Frontal cortex (tissue), 4 donors: ENCODE data around the gene LYST. TPM values are rescaled to one million over a fixed set of nuclear protein-coding genes. Genes with fewer than 3 reads are reported as not detected.
"Not testable (repeated sequence)": the region's sequence is repeated elsewhere in the genome, so short reads cannot be mapped to it uniquely, and the experiment has no call there.

ENCODE experiments used
- DNase-seq, 2 donors: peaks; one replicate each; pipeline ENCODE4 v3.0.0; 2012; ENCODE audit warnings: low spot score in 2 of 2
- FAIRE-seq: peaks from 2 replicates; lab custom pipeline; 2012; peaks lifted over from hg19 to GRCh38; lab: Jason Lieb, UNC
- total RNA-seq: library from RNA; depleted of rRNA; stranded (reverse); fragments of >200 nt; gene quantifications from one replicate; pipeline ENCODE4 v1.2.3, GENCODE V29; 2014
- donor health status: control.
- donor health status: control.
- donor health status: control.

The LYST gene
- total RNA-seq, 1 donor from 2014 or later = 66.0 TPM

DNA sequence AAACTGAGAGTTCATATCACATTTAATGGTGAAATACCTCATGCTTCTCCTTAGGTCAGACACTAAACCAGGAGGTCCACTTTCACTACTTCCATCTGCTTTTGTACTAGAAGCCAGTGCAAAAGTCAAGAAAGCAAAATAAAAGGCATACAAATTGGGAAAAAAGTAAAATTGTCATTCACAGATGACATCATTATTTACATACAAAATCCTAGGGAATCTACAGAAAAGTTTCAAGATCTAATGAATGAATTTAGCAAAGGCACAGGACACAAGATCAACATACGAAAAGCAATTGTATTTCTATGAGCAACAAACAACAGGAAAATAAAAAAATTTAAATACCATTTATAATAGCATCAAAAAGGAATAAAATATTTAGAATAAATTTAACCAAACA is 41.5 kb downstream of the LYST start:
- DNase-seq (no peak), FAIRE-seq (no peak)

DNA sequence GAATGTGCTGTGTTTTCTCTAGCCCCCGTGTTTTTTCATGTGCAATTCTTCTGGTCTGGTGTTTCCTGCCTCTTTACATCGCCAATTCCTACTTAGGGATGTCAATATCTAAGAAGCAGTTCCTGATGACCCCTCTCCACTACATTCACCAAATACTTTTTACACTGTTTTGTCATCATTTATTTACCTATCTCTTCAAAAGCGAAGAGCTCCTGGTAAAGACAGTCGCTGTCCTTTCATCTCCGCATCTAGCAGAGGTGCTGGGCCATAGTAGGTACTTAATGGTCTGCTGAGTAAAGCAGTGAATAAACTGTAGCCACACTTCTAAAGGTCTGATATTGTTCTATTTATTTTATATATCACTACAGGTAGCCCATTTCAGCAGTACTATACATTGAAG is 43.0 kb downstream of the LYST start:
- no peak for FAIRE-seq
- no peak for DNase-seq

DNA sequence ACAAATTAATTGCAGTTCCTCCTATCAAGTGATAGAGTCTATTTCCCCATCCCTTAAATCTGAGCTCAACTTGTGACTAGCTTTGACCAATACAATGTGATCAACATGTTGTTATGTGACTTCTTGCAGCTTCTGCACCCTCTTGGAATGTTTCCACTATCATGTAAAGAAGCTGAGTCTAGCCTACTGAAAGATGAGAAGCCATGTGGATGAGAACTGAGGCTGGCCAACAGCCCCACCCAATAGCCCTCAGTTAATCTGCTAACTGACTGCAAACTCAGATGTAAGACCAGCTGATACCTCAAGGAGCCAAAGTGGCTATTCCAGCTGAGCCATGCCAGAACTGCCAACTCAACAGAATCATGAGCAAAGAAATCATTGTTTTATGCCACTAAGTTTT is 44.0 kb downstream of the LYST start:
- DNase-seq (no peak), FAIRE-seq (no peak)

DNA sequence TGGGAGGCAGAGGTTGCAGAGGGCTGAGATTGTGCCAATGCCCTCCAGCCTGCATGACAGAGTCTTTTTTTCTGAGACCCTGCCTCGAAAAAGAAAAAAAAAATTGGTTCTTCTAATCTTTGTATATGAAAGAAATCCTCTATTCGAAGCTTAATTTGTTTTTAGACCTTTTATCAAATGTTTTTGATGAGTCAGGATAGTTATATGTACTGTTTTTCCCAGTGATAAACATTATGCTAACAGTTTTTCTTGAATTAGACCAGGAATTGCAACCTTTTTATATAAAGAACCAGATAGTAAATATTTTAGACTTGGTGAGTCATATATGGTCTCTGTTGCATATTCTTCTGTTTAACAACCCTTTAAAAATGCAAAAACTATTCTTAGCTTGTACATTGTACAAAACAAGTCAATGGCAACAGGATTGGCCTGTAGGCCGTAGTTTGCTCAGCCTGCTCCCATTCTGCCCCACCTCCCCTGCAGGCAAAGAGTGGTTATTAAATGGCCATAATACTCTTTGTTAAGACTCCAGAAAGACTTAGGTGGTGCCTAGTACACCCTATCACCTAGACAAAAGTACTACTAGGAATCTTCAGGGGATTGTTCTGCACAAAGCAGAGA is 45.2 kb downstream of the LYST start:
- FAIRE-seq = no peak

DNA sequence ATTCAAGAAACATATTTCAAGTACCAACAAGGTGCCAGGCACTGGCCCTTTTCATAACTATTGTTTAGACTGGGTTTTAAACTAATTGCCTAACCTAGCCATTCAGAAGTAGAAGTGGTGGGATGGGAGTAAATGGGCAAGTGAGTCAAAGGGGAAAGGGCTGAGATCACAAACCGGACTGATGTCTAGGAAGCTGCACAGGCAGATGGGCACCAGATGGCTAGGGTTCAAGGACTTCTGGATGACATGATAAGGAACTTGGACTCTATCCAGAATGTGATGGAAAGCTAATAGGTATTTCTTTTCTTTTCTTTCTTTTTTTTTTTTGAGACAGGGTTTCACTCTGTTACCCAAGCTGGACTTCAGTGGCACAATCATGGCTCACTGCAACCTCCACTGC is 46.6 kb downstream of the LYST start:
- DNase-seq (no peak), FAIRE-seq (no peak)

More for the DNA sequence above, 45.2 kb downstream of the LYST start:
- DNase-seq = no peak

DNA sequence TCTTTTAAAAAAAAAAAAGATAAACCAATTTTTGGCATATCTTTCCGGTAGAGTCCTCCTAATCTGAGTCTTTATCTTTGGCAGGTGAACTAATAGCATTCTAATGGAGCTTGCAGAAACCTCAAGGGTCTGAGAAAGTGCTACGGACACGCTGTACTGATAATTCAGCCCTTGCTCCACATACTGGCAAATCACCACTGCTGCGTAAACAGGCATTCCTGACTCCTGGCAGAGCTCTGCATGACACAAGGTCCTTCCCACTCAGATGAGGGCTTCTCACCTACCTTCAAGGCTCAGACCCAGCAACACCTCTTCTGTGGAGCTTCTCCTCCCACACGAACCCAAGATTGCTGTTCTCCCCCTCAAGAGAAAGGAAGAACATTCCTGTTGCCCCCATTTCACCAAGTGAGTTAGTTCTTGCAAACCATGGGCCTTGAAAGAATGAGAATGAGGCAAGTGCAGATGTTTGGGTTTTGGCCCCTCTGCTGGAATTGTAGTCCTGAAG is 48.0 kb downstream of the LYST start:
- FAIRE-seq (no peak), DNase-seq (no peak)

DNA sequence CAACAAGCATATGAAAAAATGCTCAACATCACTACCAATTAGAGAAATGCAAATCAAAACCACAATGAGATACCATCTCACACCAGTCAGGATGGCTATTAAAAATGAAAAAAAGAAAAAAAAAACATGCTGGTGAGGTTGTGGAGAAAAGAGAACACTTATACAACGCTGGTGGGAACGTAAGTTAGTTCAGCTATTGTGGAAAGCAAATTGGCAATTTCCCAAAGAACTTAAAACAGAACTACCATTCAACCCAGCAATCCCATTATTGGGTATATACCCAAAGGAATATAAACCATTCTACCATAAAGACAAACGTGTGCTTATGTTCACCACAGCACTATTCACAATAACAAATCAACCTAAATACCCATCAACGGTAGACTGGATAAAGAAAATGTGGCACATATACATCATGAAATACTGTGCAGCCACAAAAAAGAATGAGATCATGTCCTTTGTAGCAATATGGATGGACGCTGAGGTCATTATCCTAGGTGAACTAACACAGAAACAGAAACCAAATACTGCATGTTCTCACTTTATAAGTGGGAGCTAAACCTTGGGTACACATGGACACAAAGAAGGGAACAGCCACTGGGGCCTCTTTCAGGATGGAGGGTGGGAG is 49.5 kb downstream of the LYST start:
- FAIRE-seq (no peak), DNase-seq (no peak)

DNA sequence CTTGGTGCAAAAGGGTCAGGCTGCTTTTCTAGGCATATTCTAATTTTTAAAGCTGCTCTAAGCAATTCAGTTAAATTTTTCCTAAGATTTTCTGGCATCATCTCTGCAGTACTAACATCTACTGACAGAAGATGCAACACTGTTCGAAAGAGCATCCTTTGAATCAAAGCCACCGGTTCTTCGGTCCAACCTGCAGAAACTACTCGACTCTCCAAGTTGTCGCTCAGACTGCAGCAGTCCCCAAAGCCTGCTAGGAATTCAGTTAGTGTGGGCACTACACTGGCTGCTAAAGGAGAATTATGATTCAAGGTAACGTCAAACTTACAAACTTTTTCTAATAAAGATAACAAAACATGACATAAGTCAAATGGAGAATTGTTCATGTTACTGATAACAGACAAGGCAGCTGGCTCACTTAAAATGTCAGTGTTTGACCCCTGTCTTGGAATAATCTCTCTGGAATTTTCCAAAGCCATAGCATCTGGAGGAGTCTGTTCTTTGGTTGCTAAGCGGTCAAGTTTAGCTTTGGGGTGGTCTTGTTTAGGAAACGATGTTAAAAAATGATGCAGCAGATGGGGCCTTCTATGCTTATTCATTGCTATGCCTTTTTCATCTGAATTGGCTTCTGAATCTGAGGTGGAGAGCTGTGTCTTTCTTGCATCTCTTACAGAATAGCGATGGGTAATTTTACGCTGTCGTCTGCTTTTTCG is 56.9 kb downstream of the LYST start:
- no peak for FAIRE-seq
- DNase-seq = no peak

DNA sequence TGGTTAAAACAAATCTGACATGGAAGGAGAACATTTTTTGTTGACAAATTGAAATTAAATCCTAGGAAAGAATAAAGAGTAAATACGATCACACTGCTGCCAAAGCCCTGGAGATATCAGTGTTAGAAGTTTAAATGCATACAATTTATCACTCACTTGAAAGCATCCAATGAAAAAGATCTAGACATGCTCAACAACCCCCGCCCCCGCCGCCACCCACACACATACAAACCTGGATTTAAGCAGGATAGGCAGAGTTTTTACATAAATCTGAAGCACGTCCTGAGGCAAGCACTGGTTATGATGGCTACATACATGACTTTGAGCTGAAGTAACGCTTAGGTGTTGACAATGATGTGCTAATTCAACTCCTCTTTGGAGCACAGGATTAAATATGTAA is 58.5 kb downstream of the LYST start:
- no peak for DNase-seq
- FAIRE-seq = no peak

DNA sequence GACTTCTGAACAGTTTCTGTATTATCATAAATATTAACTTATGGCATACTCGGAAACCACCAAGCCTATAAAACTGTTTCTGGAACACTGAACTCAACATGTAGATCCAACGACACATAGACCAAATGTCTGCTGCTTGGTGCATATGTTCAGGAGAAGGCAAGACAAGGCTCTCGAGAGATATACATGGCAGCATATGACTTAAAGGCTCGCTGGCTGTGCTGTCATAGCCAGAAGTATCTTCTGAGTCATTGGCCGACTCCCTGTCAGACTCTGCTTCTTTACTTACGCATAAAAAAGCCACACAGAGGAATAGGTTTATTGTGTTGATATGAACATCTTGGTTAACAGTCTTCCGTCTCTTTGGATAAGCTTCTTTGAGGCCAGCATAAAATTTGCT is 60.6 kb downstream of the LYST start:
- no peak for FAIRE-seq
- no peak for DNase-seq

DNA sequence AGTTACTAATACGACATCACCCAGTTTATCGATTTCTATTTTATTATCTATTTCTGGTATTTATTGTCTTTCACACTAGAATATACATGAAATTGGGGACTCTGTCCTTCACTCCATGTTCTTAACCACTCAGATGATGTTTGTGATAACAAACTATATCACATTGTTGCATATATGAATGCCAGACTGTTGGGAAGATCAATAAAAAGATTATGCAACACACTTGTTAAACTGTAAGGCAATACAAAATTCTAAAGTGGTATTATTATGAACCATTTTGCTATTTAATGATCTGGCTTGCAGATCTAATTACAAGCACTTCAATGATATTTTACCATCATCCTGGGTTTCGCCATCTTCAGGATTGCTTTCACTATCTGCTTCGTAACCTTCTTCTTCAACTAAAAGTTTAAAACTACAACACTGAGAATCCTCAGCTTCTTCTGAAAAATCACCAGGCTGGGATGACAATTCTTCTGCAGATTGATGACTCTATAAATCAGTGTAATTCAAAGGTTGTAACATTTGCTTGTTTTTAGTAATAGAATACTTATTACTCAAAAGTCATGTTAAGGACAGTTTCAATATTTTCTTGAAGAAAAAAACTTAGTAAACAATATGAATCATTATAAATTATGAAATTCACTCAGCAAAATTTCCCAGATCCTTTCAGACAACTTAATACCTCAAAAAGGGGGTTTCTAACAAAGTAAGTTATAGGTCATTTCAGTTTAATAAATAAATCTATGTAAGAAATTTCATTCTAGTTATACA is 63.9 kb downstream of the LYST start:
- FAIRE-seq (no peak), DNase-seq (no peak)

DNA sequence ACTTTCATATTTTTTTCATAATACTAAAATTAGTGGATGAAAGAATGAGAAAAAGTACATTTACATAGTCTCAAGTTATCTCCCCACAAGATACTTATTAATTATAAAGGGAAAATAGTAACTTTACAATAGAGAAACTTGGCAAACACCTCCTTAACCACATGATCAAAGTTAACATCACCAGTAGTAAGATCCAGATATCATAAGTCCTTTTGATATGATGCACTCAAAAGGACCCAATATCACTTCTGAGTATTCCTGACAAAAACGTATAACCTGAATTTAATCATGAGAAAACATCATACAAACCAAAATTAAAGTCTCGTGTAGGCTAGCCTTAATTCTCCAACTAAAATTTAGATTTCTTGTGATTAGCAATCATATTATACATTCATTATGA is 67.4 kb downstream of the LYST start:
- no peak for FAIRE-seq
- no peak for DNase-seq

DNA sequence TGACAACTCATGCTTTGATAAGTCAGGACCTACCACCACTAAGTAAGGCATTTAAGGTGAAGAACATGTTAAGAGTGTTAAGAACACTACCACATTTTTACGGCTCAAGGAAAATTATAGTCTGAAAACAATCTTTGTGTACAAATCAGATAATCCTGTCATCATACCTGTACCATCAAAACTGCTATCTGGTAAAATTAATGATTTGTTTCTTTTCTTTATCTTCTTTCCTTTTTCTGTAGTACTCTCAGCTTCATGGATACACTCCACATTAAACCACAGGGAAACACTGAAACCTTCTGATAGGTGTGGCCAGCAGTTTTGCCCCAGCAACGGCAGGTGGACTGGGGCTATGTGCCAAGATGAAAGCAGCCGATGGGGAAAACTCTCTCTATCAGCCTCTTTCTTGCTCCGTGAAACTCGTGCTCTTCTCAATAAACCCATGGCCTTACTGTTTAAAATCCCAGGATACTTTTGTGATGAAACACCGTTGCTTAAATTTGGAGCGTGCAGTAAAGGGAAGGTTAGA is 75.1 kb downstream of the LYST start:
- no peak for FAIRE-seq
- no peak for DNase-seq

DNA sequence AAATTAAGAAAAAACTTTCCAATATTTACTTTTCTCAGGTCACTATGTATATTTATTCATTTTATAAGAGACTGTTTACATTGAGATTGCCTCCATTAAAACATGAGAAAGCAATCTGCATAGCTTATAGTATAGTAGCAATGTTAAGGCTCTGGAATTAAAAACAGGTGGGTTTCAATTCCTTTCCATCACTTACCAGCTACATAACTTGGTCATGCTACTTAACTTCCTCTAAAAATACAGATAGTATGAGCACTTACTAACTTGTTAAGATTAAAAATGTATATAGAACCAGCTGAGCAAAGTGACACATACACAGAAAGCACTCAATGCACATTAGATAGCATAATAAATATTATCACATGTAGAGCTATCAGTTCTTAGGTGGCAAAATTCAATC is 76.6 kb downstream of the LYST start:
- DNase-seq (no peak), FAIRE-seq (no peak)

DNA sequence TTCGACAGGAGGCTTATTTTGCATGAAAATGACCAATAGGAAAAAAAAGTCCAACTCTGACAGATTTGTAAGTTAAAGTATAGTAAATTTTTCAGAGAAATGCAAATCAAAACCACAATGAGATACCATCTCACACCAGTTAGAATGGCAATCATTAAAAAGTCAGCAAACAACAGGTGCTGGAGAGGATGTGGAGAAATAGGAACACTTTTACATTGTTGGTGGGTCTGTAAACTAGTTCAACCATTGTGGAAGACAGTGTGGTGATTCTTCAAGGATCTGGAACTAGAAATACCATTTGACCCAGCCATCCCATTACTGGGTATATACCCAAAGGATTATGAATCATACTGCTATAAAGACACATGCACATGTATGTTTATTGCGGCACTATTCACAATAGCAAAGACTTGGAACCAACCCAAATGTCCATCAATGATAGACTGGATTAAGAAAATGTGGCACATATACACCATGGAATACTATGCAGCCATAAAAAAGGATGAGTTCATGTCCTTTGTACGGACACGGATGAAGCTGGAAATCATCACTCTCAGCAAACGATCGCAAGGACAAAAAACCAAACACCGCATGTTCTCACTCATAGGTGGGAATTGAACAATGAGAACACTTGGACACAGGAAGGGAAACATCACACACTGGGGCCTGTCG is 80.3 kb downstream of the LYST start:
- DNase-seq, FAIRE-seq: not testable (repeated sequence)

DNA sequence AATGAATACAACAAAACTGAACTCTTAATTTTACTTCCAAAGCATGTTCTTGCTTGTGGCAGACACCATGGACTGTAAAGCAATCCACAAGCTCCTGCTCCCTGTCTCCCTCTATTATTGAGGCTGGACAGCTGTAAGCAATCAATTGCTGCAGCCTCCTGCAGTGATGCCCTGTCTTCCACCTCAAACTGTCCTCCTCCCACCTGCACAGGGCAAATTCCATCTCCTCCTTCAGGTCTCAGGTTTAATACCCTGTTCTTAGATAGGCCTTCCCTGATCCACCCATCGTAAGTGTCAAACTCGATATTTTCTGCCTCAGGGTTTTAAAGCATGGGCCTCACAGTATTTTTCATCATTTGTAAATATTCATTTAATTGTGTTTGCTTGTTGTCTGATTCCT is 81.8 kb downstream of the LYST start:
- DNase-seq = no peak
- FAIRE-seq = no peak

DNA sequence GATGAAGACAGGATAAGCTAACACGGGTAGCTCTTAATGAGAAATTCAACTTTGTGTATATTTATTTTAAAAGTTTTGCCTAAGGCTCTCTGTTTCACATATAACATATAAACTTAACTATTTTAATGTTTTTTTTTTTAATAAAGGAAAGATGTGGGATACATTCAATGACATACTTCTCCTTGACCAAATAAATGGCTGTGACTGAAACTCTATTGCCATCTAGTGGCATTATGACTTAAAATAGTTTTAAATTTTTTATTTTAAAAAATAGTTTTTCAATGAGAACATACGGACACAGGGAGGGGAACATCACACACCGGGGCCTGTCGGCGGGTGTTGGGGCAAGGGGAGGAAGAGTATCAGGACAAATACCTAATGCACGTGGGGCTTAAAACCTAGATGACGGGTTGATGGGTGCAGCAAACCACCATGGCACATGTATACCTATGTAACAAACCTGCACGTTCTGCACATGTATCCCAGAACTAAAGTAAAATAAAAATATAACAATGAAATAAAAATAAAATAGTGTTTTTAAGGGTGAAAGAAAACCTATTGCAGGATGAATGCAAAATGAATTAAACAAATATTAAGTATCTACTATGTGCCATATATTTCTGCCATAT is 83.4 kb downstream of the LYST start:
- peak in 1 of 2 donors; percentile 2 for DNase-seq

DNA sequence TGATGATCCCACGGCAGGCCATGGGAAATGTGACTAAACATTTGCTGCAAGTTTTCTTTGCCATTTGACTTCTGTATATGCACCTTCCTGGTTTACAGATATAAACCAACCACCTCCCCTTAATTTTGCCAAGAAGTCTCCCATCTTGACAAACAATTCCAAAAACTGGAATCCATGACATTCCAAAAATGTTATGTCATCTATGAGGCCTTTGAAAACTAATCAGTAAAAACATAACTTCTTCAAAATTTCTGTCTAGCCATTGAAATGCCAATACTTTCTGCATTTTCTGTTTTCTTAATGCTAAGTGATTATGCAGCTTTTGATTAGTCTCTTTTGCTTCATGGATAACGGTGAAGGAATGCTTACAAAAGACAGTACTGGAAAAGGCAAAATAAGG is 84.1 kb downstream of the LYST start:
- no peak for DNase-seq
- no peak for FAIRE-seq

More for the DNA sequence above, 83.4 kb downstream of the LYST start:
- FAIRE-seq = peak; percentile 98

DNA sequence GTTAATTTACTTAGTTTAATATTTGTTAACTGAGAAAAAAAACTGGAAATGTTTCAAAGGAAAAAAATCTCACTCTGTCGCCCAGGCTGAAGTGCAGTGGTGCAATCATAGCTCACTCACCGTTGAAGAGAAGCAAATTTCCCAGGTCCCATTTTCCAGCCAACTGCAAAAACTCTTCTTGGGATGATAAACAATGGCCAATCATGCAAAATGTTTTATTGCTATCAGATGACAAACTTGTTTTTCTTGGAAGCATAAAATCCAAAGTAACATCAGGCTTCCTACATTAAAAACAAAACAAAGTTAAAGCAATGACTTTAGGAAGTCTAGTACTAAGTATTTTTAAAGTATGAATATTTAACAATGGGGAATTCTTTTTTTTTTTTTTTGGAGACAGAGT is 84.9 kb downstream of the LYST start:
- no peak for FAIRE-seq

More for the DNA sequence above, 84.9 kb downstream of the LYST start:
- DNase-seq = no peak
